ENCODE data around the gene HMOX1. TPM values are rescaled to one million over a fixed set of nuclear protein-coding genes. Genes with fewer than 3 reads are reported as not detected.

HMOX1 gene
- total and polyA plus RNA-seq, 2 donors (not counting 3 experiments of a cell fraction or from before 2014, with no cell fraction given), result 41.1 to 69.1 TPM

DNA sequence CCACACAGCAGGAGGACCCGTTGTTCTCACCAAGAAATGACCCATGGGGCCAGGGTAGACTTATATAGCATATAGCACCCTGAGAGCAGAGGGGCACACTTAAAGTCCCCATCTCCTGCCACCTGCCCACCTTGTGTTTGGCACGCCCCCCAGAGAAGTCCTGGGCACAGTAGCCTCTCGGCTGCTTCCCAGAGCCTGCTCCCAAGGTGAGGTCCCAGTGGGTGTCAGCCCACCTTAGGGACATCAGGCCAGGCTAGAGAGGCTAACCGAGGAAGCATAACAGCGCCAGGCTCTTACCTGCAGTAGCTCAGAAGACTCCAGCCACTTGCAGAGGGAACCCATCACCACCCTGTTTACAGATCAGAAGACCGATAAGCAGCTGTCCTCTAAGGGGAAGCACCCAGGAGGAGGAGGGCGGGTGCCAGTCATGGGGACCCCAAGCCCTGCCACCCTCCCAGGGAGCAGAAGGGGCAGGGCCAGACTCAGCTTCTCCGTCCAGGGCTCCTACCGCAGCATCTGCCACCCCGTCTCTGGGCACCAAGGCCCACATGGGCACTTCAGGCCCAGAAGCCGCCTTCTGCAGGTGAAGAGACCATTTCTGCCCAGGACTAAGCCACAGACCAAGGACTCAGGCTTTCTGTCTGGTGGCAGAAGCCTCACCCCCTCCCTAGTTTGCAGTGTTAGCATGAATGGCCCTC is 34.9 kb upstream of the HMOX1 start:
- DNase-seq (ENCODE audit: low read depth, low spot score) (no peak), FAIRE-seq (no peak)
- POLR2A ChIA-PET, result no interaction called here
- no peaks in the 10 kb centered on the region for H4K20me1 ChIP-seq (replicated peaks; ENCODE audit: control insufficient read depth, extremely low read depth, insufficient read depth, low read length)
- dilution Hi-C loops (cut with MboI; ENCODE audit: extremely low pct_ligation_motif_present, low sequenced_read_pairs), result no loop called here
- no peaks in the 10 kb centered on the region for H3K27me3 ChIP-seq (ENCODE audit: control insufficient read depth in 2 of 2, insufficient read depth in 2 of 2, low read length in 2 of 2)
- H3K4me3 ChIP-seq (replicated peaks in 1 of 3; ENCODE audit: insufficient read depth in 1 of 3, low read depth in 1 of 3, low read length in 3 of 3), result no peak overlapping the region
- no peak overlapping the region for H3K4me2 ChIP-seq (ENCODE audit: insufficient read depth, low read length)
- H3K27ac ChIP-seq (ENCODE audit: insufficient read depth, low read depth, low read length), result no peak overlapping the region
- H3K9me1 ChIP-seq (replicated peaks; ENCODE audit: control insufficient read depth, extremely low read depth, insufficient read depth, low read length), result no peaks in the 10 kb centered on the region
- H3K4me1 ChIP-seq (ENCODE audit: control insufficient read depth, extremely low read depth, insufficient read depth, low read length), result peaks cover under 1% of the 10 kb centered on the region
- no peak overlapping the region for H3K9ac ChIP-seq (replicated peaks; ENCODE audit: extremely low read depth, insufficient read depth, low read length)
- intact Hi-C loops (cut with micrococcal nuclease), result no loop called here
- H2AFZ ChIP-seq (ENCODE audit: low read depth, low read length), result no peak overlapping the region
- CTCF ChIA-PET, result no interaction called here
- no peaks in the 10 kb centered on the region for H3K9me3 ChIP-seq (replicated peaks; ENCODE audit: control insufficient read depth, insufficient read depth, low read length)
- peaks cover 0 to 10% of the 10 kb centered on the region in 2 experiments for H3K36me3 ChIP-seq (ENCODE audit: control insufficient read depth in 2 of 2, extremely low read depth in 1 of 2, insufficient read depth in 2 of 2, low read length in 2 of 2)
- BruUV-seq (replicated peaks), result no TSS peak
- no peak for TF ChIP-seq MYC (IDR thresholded peaks at IDR 0.05; ENCODE audit: low read depth, low read length)
- TF ChIP-seq FOS (IDR thresholded peaks at IDR 0.05; ENCODE audit: borderline replicate concordance, insufficient read depth, low read length), result no peak
- no peak for TF ChIP-seq GATA2 (IDR thresholded peaks at IDR 0.05; ENCODE audit: insufficient read depth, insufficient read length, low read depth, low read length)
- TF ChIP-seq POLR2A (IDR thresholded peaks at IDR 0.05; ENCODE audit: low read depth, low read length), result no peak
- no peaks in the 10 kb centered on the region for H3K79me2 ChIP-seq (ENCODE audit: control insufficient read depth, insufficient read depth, low read length)

DNA sequence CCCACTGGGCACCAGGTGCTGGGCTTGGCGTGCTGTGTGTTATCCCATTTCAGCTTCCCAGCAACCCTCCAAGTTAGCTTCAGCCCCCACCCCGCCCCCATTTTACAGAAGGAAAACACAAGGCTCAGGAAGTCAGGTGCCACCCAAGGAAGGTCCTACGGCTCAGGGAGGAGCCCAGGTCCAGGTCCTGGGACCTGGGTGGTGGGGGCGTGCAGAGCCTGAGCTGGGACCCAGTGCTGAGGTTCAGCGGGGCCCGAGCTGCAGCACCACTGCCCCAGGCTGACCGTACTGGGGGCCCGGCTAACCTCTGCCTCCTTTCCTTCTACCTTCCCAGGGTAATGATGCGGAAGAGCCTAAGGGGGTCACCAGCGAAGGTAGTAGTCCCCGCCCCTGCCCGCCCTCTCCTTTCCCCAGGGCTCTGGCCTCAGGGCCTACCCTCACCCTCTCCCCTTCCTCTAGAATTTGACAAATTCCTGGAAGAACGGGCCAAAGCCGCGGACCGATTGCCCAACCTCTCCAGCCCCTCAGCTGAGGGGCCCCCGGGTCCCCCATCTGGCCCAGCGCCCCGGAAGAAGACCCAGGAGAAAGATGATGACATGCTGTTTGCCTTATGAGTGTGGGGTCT is 34.2 kb upstream of the HMOX1 start:
- TF ChIP-seq JUN (IDR thresholded peaks at IDR 0.05; ENCODE audit: borderline replicate concordance, insufficient read depth, insufficient read length, low read depth), result no peak
- TF ChIP-seq GATA2 (IDR thresholded peaks at IDR 0.05; ENCODE audit: insufficient read depth, insufficient read length, low read depth, low read length), result no peak
- no peak for TF ChIP-seq MYC (IDR thresholded peaks at IDR 0.05; ENCODE audit: low read depth, low read length)
- TF ChIP-seq POLR2A (IDR thresholded peaks at IDR 0.05; ENCODE audit: low read depth, low read length), result no peak
- TF ChIP-seq POLR2AphosphoS5 (IDR thresholded peaks at IDR 0.05; ENCODE audit: insufficient read depth, low read depth, low read length), result no peak
- no peak for TF ChIP-seq FOS (IDR thresholded peaks at IDR 0.05; ENCODE audit: borderline replicate concordance, insufficient read depth, low read length)
- no peak for TF ChIP-seq EZH2 (IDR thresholded peaks at IDR 0.05; ENCODE audit: borderline replicate concordance, low read depth, low read length, severe bottlenecking)
- TF ChIP-seq, protein P1, sequence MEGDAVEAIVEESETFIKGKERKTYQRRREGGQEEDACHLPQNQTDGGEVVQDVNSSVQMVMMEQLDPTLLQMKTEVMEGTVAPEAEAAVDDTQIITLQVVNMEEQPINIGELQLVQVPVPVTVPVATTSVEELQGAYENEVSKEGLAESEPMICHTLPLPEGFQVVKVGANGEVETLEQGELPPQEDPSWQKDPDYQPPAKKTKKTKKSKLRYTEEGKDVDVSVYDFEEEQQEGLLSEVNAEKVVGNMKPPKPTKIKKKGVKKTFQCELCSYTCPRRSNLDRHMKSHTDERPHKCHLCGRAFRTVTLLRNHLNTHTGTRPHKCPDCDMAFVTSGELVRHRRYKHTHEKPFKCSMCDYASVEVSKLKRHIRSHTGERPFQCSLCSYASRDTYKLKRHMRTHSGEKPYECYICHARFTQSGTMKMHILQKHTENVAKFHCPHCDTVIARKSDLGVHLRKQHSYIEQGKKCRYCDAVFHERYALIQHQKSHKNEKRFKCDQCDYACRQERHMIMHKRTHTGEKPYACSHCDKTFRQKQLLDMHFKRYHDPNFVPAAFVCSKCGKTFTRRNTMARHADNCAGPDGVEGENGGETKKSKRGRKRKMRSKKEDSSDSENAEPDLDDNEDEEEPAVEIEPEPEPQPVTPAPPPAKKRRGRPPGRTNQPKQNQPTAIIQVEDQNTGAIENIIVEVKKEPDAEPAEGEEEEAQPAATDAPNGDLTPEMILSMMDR (IDR thresholded peaks at IDR 0.05; ENCODE audit: extremely low read depth in 1 of 2, insufficient read depth in 1 of 2, low read depth in 1 of 2, low read length in 2 of 2), result no peak
- TF ChIP-seq, protein P2, sequence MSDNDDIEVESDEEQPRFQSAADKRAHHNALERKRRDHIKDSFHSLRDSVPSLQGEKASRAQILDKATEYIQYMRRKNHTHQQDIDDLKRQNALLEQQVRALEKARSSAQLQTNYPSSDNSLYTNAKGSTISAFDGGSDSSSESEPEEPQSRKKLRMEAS (IDR thresholded peaks at IDR 0.05; ENCODE audit: insufficient read depth, insufficient read length), result no peak
- peaks cover 6% of the 10 kb centered on the region for H3K4me1 ChIP-seq (ENCODE audit: control insufficient read depth, extremely low read depth, insufficient read depth, low read length)
- CTCF ChIA-PET, result no interaction called here

More for the DNA sequence above, 34.2 kb upstream of the HMOX1 start:
- Histone ChIP-seq H3K27me3 (ENCODE audit: control insufficient read depth in 2 of 2, insufficient read depth in 2 of 2, low read length in 2 of 2) (no peaks in the 10 kb centered on the region), H3K9me1 (replicated peaks; ENCODE audit: control insufficient read depth, extremely low read depth, insufficient read depth, low read length) (no peaks in the 10 kb centered on the region), H3K79me2 (ENCODE audit: control insufficient read depth, insufficient read depth, low read length) (no peaks in the 10 kb centered on the region), H3K27ac (ENCODE audit: insufficient read depth, low read depth, low read length) (no peak overlapping the region), H3K36me3 (ENCODE audit: control insufficient read depth in 2 of 2, extremely low read depth in 1 of 2, insufficient read depth in 2 of 2, low read length in 2 of 2) (peaks cover 0 to 10% of the 10 kb centered on the region in 2 experiments), H3K9me3 (replicated peaks; ENCODE audit: control insufficient read depth, insufficient read depth, low read length) (no peaks in the 10 kb centered on the region), H3K4me3 (replicated peaks in 1 of 3; ENCODE audit: insufficient read depth in 1 of 3, low read depth in 1 of 3, low read length in 3 of 3) (no peak overlapping the region), H3K9ac (replicated peaks; ENCODE audit: extremely low read depth, insufficient read depth, low read length) (no peak overlapping the region), H3K4me2 (ENCODE audit: insufficient read depth, low read length) (no peak overlapping the region), H4K20me1 (replicated peaks; ENCODE audit: control insufficient read depth, extremely low read depth, insufficient read depth, low read length) (no peaks in the 10 kb centered on the region), H2AFZ (ENCODE audit: low read depth, low read length) (no peak overlapping the region)
- BruUV-seq (replicated peaks), result no TSS peak
- POLR2A ChIA-PET, result no interaction called here
- DNase-seq (ENCODE audit: low read depth, low spot score) (no peak), FAIRE-seq (no peak)
- dilution Hi-C loops (cut with MboI; ENCODE audit: extremely low pct_ligation_motif_present, low sequenced_read_pairs) (no loop called here), intact Hi-C loops (cut with micrococcal nuclease) (no loop called here)

Data from endothelial cell of umbilical vein (primary cell).